IMR-90 (cell line): ENCODE measurements around the gene TTLL9.

Experiments used
- CHD1 ChIP-seq: IDR thresholded peaks from 2 replicates; pipeline ENCODE4 v1.6.1; 2012; ENCODE audit warnings: low read depth, low read length, improper control_type of control experiment
- FOS ChIP-seq: fragments of 150-350 bp; IDR thresholded peaks from 2 replicates; pipeline ENCODE4 v1.6.1; 2016; ENCODE audit warnings: low read depth, low read length
- MAFK ChIP-seq: IDR thresholded peaks from 2 replicates; pipeline ENCODE4 v1.6.1; 2012; ENCODE audit warnings: low read depth, low read length, improper control_type of control experiment
- POLR2A ChIP-seq: IDR thresholded peaks from 2 replicates; pipeline ENCODE4 v1.6.1; 2012; ENCODE audit warnings: mild to moderate bottlenecking, low read depth, low read length
- RFX5 ChIP-seq: IDR thresholded peaks from 2 replicates; pipeline ENCODE4 v1.8.0; 2012; ENCODE audit warnings: low read depth, mild to moderate bottlenecking, low read length, moderate library complexity
- SMC3 ChIP-seq: fragments of 150-350 bp; IDR thresholded peaks from 2 replicates; pipeline ENCODE4 v1.6.1; 2016; ENCODE audit warnings: low read depth, mild to moderate bottlenecking, antibody characterized with exemption, low read length, moderate library complexity
- USF2 ChIP-seq: fragments of 150-350 bp; IDR thresholded peaks from 2 replicates; pipeline ENCODE4 v1.6.1; 2017; ENCODE audit warnings: mild to moderate bottlenecking, antibody characterized with exemption, low read length, low read depth
- TF ChIP-seq, protein P1 (sequence below): conservative IDR thresholded peaks from 2 replicates; pipeline ENCODE4 v1.5.1; 2012; ENCODE audit warnings: mild to moderate bottlenecking, low read depth, low read length, improper control_type of control experiment

DNA sequence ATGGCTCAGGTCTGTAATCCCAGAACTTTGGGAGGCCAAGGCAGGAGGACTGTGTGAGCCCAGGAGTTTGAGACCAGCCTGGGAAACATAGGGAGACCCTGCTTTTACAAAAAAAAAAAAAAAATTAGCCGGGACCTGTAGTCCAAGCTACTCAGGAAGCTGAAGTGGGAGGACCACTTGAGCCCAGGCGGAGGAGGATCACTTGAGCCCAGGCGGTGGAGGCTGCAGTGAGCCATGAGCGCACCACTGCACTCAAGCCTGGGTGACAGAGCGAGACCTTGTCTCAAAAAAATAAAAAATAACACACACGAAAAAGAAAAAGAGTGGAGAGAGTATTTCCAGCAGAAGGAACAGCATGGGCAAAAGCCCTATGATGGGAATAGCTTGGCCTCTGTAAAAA is 2.0 kb downstream of the TTLL9 start:
- TF ChIP-seq, protein P1, sequence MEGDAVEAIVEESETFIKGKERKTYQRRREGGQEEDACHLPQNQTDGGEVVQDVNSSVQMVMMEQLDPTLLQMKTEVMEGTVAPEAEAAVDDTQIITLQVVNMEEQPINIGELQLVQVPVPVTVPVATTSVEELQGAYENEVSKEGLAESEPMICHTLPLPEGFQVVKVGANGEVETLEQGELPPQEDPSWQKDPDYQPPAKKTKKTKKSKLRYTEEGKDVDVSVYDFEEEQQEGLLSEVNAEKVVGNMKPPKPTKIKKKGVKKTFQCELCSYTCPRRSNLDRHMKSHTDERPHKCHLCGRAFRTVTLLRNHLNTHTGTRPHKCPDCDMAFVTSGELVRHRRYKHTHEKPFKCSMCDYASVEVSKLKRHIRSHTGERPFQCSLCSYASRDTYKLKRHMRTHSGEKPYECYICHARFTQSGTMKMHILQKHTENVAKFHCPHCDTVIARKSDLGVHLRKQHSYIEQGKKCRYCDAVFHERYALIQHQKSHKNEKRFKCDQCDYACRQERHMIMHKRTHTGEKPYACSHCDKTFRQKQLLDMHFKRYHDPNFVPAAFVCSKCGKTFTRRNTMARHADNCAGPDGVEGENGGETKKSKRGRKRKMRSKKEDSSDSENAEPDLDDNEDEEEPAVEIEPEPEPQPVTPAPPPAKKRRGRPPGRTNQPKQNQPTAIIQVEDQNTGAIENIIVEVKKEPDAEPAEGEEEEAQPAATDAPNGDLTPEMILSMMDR, result no peak
- TF ChIP-seq POLR2A, result no peak
- no peak for TF ChIP-seq USF2
- TF ChIP-seq FOS, result no peak
- no peak for TF ChIP-seq SMC3
- no peak for TF ChIP-seq RFX5
- TF ChIP-seq MAFK, result no peak
- no peak for TF ChIP-seq CHD1
